NCI-H1930 (cell line): Measurements from ENCODE around the gene PRR7.

Experiments
- DNase-seq, 2 experiments: peaks; one replicate each; lab custom pipeline; 2025; lab: John Stamatoyannopoulos, UW

PRR7 gene

DNA sequence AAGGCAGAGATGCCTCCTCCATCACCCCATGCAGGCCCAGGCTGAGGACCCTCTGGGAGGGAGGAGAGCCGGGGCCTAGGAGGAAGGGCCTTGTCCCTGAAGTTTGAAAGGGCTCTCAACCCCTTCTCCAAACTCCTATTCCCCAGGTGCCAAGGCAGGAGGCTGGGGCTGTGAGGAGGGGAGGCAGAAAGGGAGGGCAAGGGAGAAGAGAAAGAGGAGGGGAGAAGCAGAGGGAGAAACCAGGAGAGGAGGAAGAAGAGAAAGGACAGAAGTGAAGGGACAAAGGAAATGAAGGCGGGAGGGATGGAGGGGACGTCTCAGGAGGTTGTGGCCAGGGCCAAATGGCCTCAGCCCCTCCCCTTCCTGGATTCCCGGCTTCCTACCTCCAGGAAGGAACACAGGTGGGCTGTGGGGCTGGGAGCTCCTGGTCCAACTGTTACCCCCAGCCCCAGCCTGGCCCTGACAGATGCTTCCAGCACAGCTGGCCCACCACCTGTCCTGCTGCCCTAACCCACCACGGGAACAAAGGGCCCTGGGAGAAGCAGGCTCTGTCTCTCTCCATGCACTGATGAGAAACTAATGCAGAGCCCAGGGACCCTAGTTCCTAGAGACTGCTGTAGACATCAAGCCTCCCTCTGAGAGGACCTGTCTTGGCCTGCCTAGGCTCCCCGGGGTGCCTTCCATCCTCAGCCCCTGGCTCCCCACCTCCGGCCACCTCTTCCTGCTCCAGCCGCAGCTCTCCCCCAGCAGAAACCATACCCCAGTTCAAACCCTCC lies 23.3 kb downstream of the PRR7 start:
- no peak for DNase-seq

- no peak for DNase-seq
Measured at GRCh38 chr5:177470759-177471536, 24.3 kb downstream of the PRR7 start.

- no peak for DNase-seq
Measured at GRCh38 chr5:177471610-177472356, 25.2 kb downstream of the PRR7 start.

GRCh38 chr5:177472460-177473442 lies 26.1 kb downstream of the PRR7 start:
- no peak for DNase-seq

DNA sequence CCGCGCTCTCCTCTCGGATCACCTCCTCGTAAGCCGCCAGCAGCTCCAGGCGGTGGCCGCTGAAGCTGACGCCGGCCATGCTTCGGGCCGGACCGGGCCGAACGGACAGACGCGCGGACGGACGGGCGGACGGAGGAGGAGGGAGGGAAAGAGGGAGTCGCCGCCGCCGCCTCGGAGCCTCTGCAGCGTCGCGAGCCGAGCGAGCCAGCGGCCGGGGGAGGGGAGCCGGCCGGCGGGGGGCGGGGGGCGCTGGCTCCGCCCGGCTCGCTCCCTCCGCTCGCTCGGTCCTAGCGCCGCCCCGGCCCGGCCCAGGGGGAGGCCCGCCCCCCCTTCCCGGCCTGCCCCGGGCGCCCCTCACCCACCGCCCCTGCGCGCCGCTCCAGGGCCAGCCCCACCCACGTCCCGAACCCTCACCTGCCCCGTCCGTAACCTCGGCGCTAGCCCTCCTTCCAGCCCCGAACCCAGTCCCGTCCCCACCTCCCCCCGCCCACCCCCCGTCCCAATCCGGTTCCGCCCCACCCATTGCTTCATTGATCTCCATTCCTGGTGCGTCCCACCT lies 26.9 kb downstream of the PRR7 start, which contains the start of gene DBN1:
Gene DBN1, minus strand, starts transcription at position 192 of the 559 bp plus-strand sequence. Its CDS starts 113 bp downstream, at position 79.
- DNase-seq, result peak in 1 of 2 experiments; percentile 37

- DNase-seq, result no peak
Measured at GRCh38 chr5:177474002-177474476, 27.4 kb downstream of the PRR7 start.

DNA sequence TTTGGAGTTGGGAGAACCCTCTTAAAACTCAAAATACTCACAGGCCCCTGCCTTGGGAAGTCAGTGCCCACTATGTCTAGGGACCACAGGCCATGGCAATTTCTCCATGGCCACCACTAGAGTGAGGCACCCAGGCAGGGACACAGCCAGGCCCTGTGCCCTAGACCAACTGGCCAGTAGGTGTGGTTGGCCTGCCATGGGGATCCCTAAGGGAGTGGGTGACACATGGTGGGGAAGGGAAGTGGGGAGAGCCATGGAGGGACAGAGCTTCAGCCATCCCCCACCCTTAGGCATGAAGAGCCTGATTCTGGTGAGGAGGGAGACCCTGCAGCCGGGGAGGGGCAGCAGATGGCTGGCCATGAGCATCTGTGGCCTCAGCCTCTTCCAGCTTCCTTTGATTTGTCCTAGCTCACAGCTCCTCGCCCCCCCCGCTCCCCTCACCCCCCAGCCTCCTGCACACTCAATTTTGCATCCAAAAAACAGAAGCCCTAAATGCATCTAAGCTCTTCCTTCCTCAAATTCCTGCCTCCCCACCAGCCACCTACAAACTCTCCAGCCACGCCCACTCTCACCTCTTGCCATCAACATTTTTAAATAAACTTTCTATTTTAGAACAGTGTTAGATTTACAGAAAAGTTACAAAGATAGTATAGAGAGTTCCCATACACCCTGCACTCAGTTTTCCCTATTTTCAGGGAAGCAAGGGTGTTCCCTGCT lies 28.4 kb downstream of the PRR7 start:
- DNase-seq, result no peak

DNA sequence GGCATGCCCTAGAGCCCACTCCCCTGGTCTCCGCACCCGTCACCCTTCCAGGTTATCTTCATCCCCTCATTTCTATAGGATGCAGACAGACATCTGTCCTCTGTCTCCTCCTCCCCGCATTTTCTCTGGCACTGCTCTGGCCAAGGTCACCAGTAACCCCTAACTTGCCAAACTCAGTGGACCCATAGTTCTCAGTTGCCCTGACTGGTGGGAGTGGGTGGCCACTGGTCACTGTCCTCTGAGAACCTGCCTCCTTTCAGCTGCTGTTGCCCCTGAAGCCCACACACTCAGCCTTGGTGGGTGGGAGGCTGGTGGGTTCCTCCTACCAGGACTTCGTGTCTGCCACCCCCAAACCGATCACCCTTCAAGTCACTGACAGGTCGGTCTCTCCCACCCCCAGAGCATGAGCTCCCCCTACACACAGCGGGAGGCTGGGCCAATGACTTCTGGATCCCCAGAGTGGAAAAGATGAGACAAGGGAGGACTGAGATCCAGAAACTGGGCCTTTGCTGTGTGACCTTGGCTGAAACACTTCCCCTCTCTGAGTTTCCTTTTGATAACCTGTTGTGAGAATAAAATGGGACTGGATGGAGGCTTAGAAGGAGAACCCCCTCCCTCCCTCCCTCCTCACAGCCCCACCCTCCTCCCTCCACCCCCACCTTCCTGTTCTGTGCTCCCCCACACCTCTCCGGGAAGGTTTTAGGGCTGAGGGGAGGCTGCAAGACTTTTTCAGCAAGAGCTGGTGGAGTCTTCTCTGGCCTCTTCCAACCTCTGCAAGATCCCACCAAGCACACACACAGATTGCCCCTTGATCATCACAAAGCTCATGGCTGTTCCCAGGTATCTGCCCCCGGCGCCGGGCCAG lies 29.2 kb downstream of the PRR7 start:
- DNase-seq, result no peak

GRCh38 chr5:177476531-177477233 lies 30.1 kb downstream of the PRR7 start:
- no peak for DNase-seq

GRCh38 chr5:177477701-177478477 lies 31.3 kb downstream of the PRR7 start:
- no peak for DNase-seq

GRCh38 chr5:177478711-177479646 lies 32.4 kb downstream of the PRR7 start:
- DNase-seq, result no peak

DNA sequence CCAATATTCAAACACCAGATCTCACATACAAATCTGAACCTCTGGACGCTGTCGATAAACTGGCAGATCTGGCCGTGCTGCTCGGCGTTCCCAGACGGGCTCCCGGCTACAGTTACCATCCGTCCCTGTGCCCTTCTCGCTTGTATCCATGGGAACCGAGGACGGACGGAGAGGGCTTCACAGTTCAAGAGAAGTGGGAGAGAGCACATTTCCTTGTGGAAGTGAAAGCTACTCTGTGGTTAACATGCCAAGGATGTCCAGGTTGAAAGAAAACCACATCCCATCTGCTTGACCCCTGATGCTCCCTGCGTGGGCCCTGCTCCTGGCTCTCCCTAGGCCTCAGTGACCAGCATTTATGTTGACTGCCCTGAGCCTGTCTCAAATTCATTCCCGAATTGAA lies 33.2 kb downstream of the PRR7 start:
- DNase-seq, result no peak

DNA sequence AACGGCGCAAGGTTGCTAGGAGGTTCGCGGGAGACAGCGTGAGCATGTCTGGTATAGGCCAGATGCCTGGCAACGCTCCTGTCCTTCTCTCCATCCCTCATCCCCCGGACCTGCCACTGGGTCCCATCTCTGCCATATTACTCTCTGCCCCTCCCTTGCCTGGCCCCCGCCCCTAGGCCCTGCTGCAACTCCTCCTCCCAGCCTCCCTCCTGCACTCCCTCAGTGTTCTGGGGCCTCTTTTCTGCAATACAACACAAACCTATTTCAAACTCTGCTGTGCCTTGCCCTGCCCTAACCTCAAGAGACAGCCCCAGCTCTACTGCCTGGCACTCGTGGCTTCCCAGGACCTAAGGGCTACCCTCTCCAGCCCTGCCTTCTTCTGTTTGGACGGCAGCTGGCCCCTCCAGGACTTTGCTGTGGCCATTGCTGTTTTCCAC lies 35.8 kb downstream of the PRR7 start:
- DNase-seq, result no peak

- no peak for DNase-seq
Measured at GRCh38 chr5:177483042-177483441, 36.4 kb downstream of the PRR7 start.

DNA sequence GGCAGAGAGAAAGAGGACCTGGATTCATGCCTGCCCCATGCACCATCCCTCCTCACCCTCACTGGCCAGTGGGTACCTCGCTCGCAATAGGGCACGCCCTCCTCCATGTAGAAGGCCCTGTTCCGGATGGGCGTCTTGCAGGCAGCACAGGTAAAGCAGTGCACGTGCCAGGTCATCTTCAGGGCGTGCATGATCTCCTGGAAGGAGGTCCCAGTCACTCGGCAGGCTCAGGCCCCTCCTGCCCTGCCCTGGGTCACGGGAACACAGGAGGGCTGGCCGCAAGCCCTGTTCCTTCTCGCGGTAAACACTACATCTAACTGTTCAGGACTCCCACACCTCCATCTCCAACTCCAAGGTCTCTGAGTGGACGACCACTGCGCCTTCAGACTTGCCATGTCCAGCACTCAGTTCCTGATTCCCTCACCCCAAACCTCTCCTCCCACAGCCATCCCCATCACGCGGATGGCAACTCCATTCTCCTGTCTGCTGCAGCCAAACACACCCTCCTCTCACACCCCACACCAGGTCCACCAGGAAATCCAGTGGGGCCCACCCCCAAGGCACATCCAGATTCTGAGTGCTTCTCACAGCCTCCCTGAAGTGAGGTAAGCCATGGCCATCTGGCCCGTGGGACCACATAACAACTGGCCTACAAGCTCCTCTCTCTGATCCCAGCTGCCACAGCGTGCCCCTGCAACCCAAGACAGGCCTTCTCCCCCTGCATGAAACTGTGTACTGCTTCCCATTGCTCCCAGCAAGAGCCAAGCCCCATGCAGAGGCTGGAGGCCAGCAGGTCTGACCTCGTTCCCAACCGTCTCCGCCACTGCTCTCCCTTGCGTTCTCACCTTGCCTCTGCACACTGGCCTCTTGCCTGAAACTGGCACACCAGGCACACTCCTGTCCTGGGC lies 37.6 kb downstream of the PRR7 start:
- DNase-seq, result no peak
